B cell (primary cell): Measurements from ENCODE around the gene WASHC3. TPM values are rescaled to one million over a fixed set of nuclear protein-coding genes. Genes with fewer than 3 reads are reported as not detected.

ENCODE experiments used
- ATAC-seq: fragments of 200-7000 bp; cut with Tn5 transposase; one replicate; pipeline ENCODE4 v1.10.0; 2021; ENCODE audit warnings: low read depth, mild to moderate bottlenecking, moderate number of reproducible peaks, moderate library complexity
- CTCF ChIA-PET: fragments of 350-600 bp; sonication (Branson Sonifier 250); formaldehyde crosslinking; loops from one replicate; lab custom pipeline; 2021; ENCODE audit warnings: antibody characterized with exemption, inconsistent platforms; lab: Charles Lee
- POLR2A ChIA-PET: fragments of 350-600 bp; sonication (Branson Sonifier 250); formaldehyde crosslinking; loops from one replicate; lab custom pipeline; 2021; ENCODE audit warnings: antibody characterized with exemption; lab: Charles Lee
- DNase-seq: peaks from one replicate; pipeline ENCODE4 v3.0.0; 2013
- H2AFZ ChIP-seq: 2 replicates; pipeline ENCODE4 v1.6.1; 2012; ENCODE audit warnings: mild to moderate bottlenecking, low read depth, low read length; ENCODE audit not compliant: insufficient read depth, poor library complexity, severe bottlenecking
- H3K27ac ChIP-seq, 2 donors: 1 replicate in 1 of 2; 2 replicates in 1 of 2; pipeline ENCODE4 v1.5.1; 2012 to 2013; ENCODE audit warnings: low read length in 2 of 2, mild to moderate bottlenecking in 2 of 2, moderate library complexity in 1 of 2
- H3K27me3 ChIP-seq, 4 experiments: fragments of 200-600 bp in 1 of 4; sonication (generic) in 1 of 4; replicated peaks in 1 of 4; 1 replicate in 2 of 4; 2 replicates in 2 of 4; pipeline versions ENCODE4 v1.6.1 to v1.7.0; 2013 to 2016; ENCODE audit warnings: low read length in 3 of 4, mild to moderate bottlenecking in 2 of 4, mixed read lengths in 1 of 4, moderate library complexity in 1 of 4; ENCODE audit not compliant: insufficient read depth in 4 of 4, control insufficient read depth in 3 of 4; ENCODE audit errors: control extremely low read depth in 1 of 4
- H3K36me3 ChIP-seq, 2 experiments: replicated peaks in 1 of 2; 1 replicate in 1 of 2; 2 replicates in 1 of 2; pipeline versions ENCODE4 v1.6.1 to v1.7.1; 2013; ENCODE audit warnings: low read length in 1 of 2; ENCODE audit not compliant: insufficient read depth in 2 of 2, control insufficient read depth in 1 of 2; ENCODE audit errors: control extremely low read depth in 1 of 2, extremely low read depth in 1 of 2
- H3K4me1 ChIP-seq, 2 donors: fragments of 200-600 bp in 1 of 2; sonication (generic) in 1 of 2; 1 replicate in 1 of 2; 2 replicates in 1 of 2; pipeline versions ENCODE4 v1.5.1 to v1.6.1; 2013 to 2017; ENCODE audit warnings: low read length in 2 of 2; ENCODE audit not compliant: control insufficient read depth in 2 of 2, insufficient read depth in 2 of 2
- H3K4me2 ChIP-seq: replicated peaks from 2 replicates; pipeline ENCODE3; 2012; ENCODE audit warnings: mild to moderate bottlenecking, low read depth, low read length; ENCODE audit not compliant: poor library complexity, severe bottlenecking
- H3K4me3 ChIP-seq, 5 experiments: fragments of 200-600 bp in 1 of 5; sonication (generic) in 1 of 5; 1 replicate in 3 of 5; 2 replicates in 2 of 5; pipeline versions ENCODE4 v1.5.1 to v1.7.0; 2011 to 2016; ENCODE audit warnings: low read length in 4 of 5, mild to moderate bottlenecking in 4 of 5, low read depth in 2 of 5, control low read depth in 1 of 5, moderate library complexity in 1 of 5; ENCODE audit not compliant: insufficient read depth in 1 of 5; ENCODE audit errors: control extremely low read depth in 1 of 5, extremely low read depth in 1 of 5
- H3K79me2 ChIP-seq: fragments of 200-600 bp; sonication (generic); one replicate; pipeline ENCODE4 v1.6.0; 2016; ENCODE audit warnings: low read length; ENCODE audit not compliant: control insufficient read depth, insufficient read depth
- H3K9ac ChIP-seq: fragments of 200-600 bp; sonication (generic); 2 replicates; pipeline ENCODE4 v1.6.1; 2017; ENCODE audit warnings: mild to moderate bottlenecking, low read length, moderate library complexity
- H3K9me3 ChIP-seq, 3 donors: one replicate each; pipeline versions ENCODE4 v1.6.1 to v1.7.1; 2013; ENCODE audit warnings: low read length in 2 of 3; ENCODE audit not compliant: control insufficient read depth in 2 of 3, insufficient read depth in 1 of 3; ENCODE audit errors: control extremely low read depth in 1 of 3
- H4K20me1 ChIP-seq: 2 replicates; pipeline ENCODE4 v1.6.0; 2012; ENCODE audit warnings: mild to moderate bottlenecking, low read length; ENCODE audit not compliant: insufficient read depth, control insufficient read depth, poor library complexity, severe bottlenecking
- H3K27ac Mint-ChIP-seq: one replicate; pipeline ENCODE4 v1.8.0; 2021; ENCODE audit warnings: mixed read lengths
- H3K27me3 Mint-ChIP-seq: one replicate; pipeline ENCODE4 v1.8.0; 2021; ENCODE audit warnings: mixed read lengths
- H3K4me1 Mint-ChIP-seq: one replicate; pipeline ENCODE4 v1.8.0; 2021; ENCODE audit warnings: mixed read lengths
- H3K4me3 Mint-ChIP-seq: one replicate; pipeline ENCODE4 v1.8.0; 2021; ENCODE audit warnings: mixed read lengths
- H3K9me3 Mint-ChIP-seq: one replicate; pipeline ENCODE4 v1.8.0; 2022; ENCODE audit warnings: mixed read lengths; ENCODE audit not compliant: insufficient read depth
- CTCF ChIP-seq: fragments of 200-600 bp; IDR thresholded peaks from one replicate; pipeline ENCODE4 v1.8.0; 2022; ENCODE audit warnings: antibody characterized with exemption, mild to moderate bottlenecking
- EZH2 ChIP-seq: IDR thresholded peaks from 2 replicates; pipeline ENCODE4 v1.6.1; 2012; ENCODE audit warnings: borderline replicate concordance, low read depth, mild to moderate bottlenecking, moderate library complexity, low read length; ENCODE audit not compliant: insufficient read depth, poor library complexity, severe bottlenecking
- WGBS: methylation state at CpG from one replicate; pipeline ENCODE4 v1.1.5; 2013; ENCODE audit warnings: missing lambda C conversion rate; ENCODE audit not compliant: insufficient coverage; 5-methylcytosine and 5-hydroxymethylcytosine counted together
- intact Hi-C: fragments of 100-400 bp; cut with micrococcal nuclease; formaldehyde crosslinking; loops from one replicate; pipeline ENCODE4 v1.10.0; 2022
- polyA plus RNA-seq: library from polyadenylated mRNA; depleted of rRNA; stranded (reverse); fragments of >200 nt; gene quantifications from 2 replicates; pipeline ENCODE4 v1.2.3, GENCODE V29; 2012
- total RNA-seq, 2 donors: library from RNA; stranded (reverse); fragments of 120-200 nt in 1 of 2; gene quantifications; 1 replicate in 1 of 2; 2 replicates in 1 of 2; pipeline versions ENCODE4 v1.2.3 to v1.2.4, GENCODE V29; 2013 to 2022

WASHC3 gene
- total and polyA plus RNA-seq, 2 donors (not counting 1 experiment from before 2014, with no cell fraction given): 52.8 to 68.0 TPM

GRCh38 chr12:101968770-101969169, 93.0 kb downstream of the WASHC3 start:
- H3K4me3 ChIP-seq: no peak overlapping the region
- H3K79me2 ChIP-seq: no peaks in the 10 kb centered on the region
- ATAC-seq (no peak), DNase-seq (no peak)
- H3K9ac ChIP-seq: no peak overlapping the region
- H3K4me2 ChIP-seq: no peak overlapping the region
- peaks cover 7 to 9% of the 10 kb centered on the region in 2 donors for H3K4me1 ChIP-seq
- H2AFZ ChIP-seq: no peak overlapping the region
- H3K36me3 ChIP-seq: no peaks in the 10 kb centered on the region
- Mint-ChIP-seq H3K27me3 (no peaks in the 10 kb centered on the region), H3K27ac (no peak overlapping the region), H3K4me3 (no peak overlapping the region), H3K4me1 (peaks cover 14% of the 10 kb centered on the region), H3K9me3 (no peaks in the 10 kb centered on the region)
- H3K27ac ChIP-seq: no peak overlapping the region
- H4K20me1 ChIP-seq: no peaks in the 10 kb centered on the region
- ChIA-PET POLR2A (no interaction called here), CTCF (no interaction called here)
- intact Hi-C loops: no loop called here
- WGBS: no CpG with 5 or more reads among the region's 1 CpG
- H3K9me3 ChIP-seq: no peaks in the 10 kb centered on the region
- H3K27me3 ChIP-seq: no peaks in the 10 kb centered on the region
- TF ChIP-seq EZH2 (no peak), CTCF (no peak)

- 38% methylated on average over 1 of the region's 4 CpGs for WGBS
- POLR2A ChIA-PET: interaction anchor here (0.6 to 0.8 kb wide), 2 partner anchors 94 to 129 kb away, joined by 3 to 6 read pairs; partner anchors contain the start of gene WASHC3
- DNase-seq: peak; percentile 35
These were observed 94.3 kb downstream of the WASHC3 start for GRCh38 chr12:101967506-101967905.

More at GRCh38 chr12:101967506-101967905, 94.3 kb downstream of the WASHC3 start:
- no peak overlapping the region for H3K27ac ChIP-seq
- peak overlapping the region; percentile 44 for H2AFZ ChIP-seq
- H3K4me1 Mint-ChIP-seq: peaks cover 14% of the 10 kb centered on the region
- H3K9me3 ChIP-seq: no peaks in the 10 kb centered on the region
- no peaks in the 10 kb centered on the region for H4K20me1 ChIP-seq
- no peak overlapping the region for H3K27ac Mint-ChIP-seq
- intact Hi-C loops: no loop called here
- CTCF ChIA-PET: interaction anchor here (0.9 to 1.2 kb wide), 3 partner anchors 28 to 735 kb away, joined by 3 to 4 read pairs (median 3); no protein-coding TSS in a partner anchor
- no peaks in the 10 kb centered on the region for H3K27me3 ChIP-seq
- peak overlapping the region; percentile 23 for H3K4me2 ChIP-seq
- no peaks in the 10 kb centered on the region for H3K79me2 ChIP-seq
- no peak overlapping the region for H3K4me3 ChIP-seq
- peak; percentile 28 for ATAC-seq
- TF ChIP-seq EZH2: no peak
- no peak for TF ChIP-seq CTCF
- H3K27me3 Mint-ChIP-seq: no peaks in the 10 kb centered on the region
- H3K9ac ChIP-seq: peak overlapping the region; percentile 4
- H3K9me3 Mint-ChIP-seq: no peaks in the 10 kb centered on the region
- H3K36me3 ChIP-seq: no peaks in the 10 kb centered on the region
- H3K4me3 Mint-ChIP-seq: peak overlapping the region; percentile 37
- peaks cover 7 to 9% of the 10 kb centered on the region in 2 donors for H3K4me1 ChIP-seq
